Measurements from ENCODE around the gene RAPGEF5.

- TF ChIP-seq POLR2A (IDR thresholded peaks at IDR 0.05; ENCODE audit: low read length) = no peak
- TF ChIP-seq GATA1 (IDR thresholded peaks at IDR 0.05; ENCODE audit: low read depth, low read length) = no peak
These were observed 51.2 kb downstream of the RAPGEF5 start for GRCh38 chr7:22305706-22306105.

Measured in erythroblast (primary cell).